ENCODE data around the gene AEN.

AEN gene

DNA sequence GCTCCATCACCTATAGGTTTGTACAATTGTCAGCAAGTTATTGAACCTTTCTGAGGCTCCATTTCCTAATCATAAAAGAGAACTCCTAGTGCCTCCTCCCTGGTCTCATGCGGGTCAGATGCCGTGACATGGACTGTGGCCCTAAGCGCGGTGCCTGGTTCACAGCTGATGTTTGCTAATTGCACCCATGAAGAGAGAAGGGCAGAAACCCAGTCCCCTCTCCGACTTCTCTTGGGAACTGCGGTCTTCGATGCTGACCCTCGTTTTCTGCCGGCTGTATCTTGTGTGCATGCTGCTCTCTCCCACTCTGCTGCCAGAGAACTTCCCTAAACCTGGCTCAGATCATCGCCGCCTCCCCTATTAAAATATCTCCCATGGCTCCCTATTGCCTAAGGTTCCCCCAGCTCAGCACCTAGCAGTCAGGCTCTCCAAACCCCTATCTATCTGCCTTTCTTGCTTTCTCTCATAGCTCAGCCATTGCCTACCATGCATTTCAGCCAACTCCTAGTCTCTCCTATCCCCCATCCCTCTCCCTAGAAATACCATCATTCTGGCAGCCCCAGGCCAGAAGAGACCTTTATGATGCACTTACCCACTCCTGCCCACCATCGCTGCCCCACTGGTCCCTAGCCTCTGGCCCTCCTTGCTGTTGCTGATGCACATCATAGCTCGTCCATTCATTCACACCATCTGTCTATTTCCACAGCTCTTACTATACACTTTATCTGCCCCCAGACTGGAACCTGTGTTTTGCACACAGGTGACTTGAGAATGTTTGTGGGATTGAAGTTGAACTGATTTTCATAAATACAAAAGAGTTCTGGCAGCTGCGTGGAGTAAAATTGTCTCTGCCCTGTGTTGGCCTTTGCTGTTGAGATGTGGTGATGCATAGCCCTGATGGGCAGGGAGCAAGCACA, 24.3 kb downstream of the AEN start:
- H3K27me3 Mint-ChIP-seq, result no peaks in the 10 kb centered on the region
- CTCF ChIA-PET, result interaction anchor here (0.7 to 2.2 kb wide), 2 partner anchors 21 to 233 kb away, joined by 3 to 7 read pairs; no protein-coding TSS in a partner anchor
- H3K9me3 Mint-ChIP-seq, result no peaks in the 10 kb centered on the region
- H3K4me3 Mint-ChIP-seq, result no peak overlapping the region
- H3K36me3 Mint-ChIP-seq, result peaks cover 56% of the 10 kb centered on the region
- DNase-seq, result peak; percentile 11
- no peak overlapping the region for H3K27ac Mint-ChIP-seq
- peaks cover 68% of the 10 kb centered on the region for H3K4me1 Mint-ChIP-seq

DNA sequence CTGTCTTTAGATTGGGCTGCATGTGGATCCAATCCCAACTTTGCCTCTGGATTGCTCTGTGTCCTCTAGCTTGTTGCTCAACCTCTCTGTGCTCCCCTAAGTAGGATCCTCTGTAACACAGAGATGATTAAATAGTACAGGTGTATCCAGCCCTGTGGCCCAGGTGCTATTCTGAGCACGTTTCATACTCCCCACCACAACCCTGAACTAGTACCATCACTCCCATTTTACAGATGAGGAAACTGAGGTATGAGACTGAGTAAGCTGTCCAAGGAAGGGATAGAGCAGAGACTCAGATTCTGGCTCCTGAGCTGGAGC, 24.9 kb downstream of the AEN start:
- Mint-ChIP-seq H3K4me3 (no peak overlapping the region), H3K9me3 (no peaks in the 10 kb centered on the region), H3K4me1 (peaks cover 70% of the 10 kb centered on the region), H3K36me3 (peaks cover 58% of the 10 kb centered on the region), H3K27me3 (no peaks in the 10 kb centered on the region), H3K27ac (no peak overlapping the region)
- CTCF ChIA-PET, result interaction anchor here (2.2 kb wide), 1 partner anchor 22 kb away, joined by 7 read pairs; no protein-coding TSS in a partner anchor
- no peak for DNase-seq

DNA sequence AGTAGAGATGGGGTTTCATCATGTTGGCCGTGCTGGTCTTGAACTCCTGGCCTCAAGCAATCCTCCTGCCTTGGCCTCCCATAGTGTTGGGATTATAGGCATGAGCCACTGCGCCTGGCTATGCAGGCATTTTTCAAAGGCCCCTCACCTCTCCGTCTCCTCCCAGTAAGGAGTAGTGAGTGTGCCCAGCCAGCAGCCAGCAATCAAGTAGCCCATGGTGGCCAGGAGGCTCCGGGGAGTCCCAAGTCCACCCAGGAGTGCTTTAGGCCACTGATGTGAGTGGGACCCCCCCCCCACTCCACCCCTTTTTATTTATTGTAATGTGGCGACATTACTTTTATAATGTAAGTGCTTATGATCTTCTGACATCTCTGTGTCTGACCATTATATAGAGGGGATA, 25.8 kb downstream of the AEN start:
- Mint-ChIP-seq H3K36me3 (peaks cover 66% of the 10 kb centered on the region), H3K4me3 (no peak overlapping the region), H3K27ac (peak overlapping the region; percentile 90), H3K27me3 (no peaks in the 10 kb centered on the region), H3K4me1 (peaks cover 76% of the 10 kb centered on the region), H3K9me3 (no peaks in the 10 kb centered on the region)
- CTCF ChIA-PET, result interaction anchor here (1.0 to 3.1 kb wide), 2 partner anchors 8 to 23 kb away, joined by 3 to 14 read pairs; partner anchors contain the start of gene ISG20
- peak; percentile 9 for DNase-seq

DNA sequence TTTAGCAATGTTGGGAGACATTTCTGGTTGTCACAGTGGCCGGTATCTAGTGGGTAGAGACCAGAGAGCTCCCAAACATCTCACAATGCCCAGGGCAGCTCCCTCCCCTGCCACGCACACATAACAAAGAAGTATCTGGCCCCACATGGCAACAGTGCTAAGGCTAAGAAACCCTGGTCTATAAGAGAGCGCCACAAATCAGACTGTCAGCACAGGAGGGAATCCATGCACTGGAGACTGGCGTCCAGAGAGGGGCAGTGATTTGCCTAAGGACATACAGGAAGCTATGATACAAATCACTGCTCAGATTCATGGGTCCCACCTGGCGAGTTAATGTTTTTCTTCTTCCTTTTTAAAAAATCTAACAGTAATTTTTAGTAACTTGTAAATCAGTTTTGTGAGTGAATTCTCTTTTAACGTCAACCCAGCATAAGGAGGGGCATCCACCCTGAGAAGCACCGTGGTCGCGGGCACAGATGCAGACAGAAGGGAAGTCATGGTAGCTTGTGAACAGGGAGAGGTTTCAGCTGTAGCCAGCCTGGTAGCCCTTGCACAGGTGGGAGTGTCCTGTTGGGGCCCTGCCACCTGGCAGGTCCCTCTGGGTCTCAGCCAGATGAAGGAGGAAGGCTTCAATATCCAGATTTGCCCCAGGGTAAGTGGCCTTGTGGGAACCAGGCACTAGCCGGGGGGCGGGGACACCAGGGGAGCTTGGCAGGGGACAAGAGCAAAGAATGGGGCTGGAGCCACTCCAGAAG, 26.4 kb downstream of the AEN start:
- no peak overlapping the region for H3K4me3 Mint-ChIP-seq
- peaks cover 72% of the 10 kb centered on the region for H3K4me1 Mint-ChIP-seq
- no peaks in the 10 kb centered on the region for H3K9me3 Mint-ChIP-seq
- peaks cover 61% of the 10 kb centered on the region for H3K36me3 Mint-ChIP-seq
- CTCF ChIA-PET, result interaction anchor here (1.0 to 3.1 kb wide), 2 partner anchors 8 to 24 kb away, joined by 3 to 14 read pairs; partner anchors contain the start of gene ISG20
- H3K27me3 Mint-ChIP-seq, result no peaks in the 10 kb centered on the region
- H3K27ac Mint-ChIP-seq, result peak overlapping the region; percentile 90
- peak; percentile 17 for DNase-seq

DNA sequence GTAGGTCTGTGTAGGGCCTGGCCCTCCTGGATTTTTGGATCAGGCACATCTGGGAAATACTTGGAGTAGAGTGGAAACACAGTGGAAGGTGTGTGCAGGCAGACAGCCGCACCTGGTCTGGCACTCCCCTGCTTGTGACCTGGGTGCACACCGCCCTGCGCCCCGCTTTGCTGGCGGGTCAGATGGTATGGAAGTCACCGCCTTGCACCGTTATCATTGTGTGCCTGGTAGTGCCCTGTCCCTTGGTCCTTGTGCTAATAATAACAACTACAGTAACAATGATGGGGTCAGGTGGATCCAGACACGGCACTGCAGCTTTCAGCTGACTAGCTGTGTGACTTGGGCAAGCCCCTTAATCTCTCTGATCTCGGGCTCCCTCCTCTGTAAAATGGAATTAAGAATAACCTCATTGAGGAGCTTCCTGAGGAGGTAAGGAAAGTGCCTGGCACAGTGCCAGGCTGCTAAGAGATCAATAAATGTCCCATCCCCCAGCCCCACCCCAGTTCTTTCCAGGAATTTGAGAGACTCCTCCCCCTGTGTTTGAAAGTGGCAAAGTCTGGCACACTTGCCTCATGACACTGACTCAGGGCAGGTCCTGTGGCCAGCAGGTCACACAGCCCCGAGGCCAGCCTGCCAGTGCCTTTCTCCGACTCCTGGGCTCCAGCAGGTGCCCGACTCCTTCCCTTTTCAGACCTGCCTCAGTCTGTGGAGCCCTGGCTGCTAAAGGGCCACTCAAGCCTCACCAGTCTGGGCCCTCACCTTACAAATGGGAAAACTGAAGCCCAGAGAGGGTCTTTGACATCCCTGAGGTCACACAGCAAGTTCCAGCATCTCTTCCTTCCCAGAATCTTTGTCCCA, 27.4 kb downstream of the AEN start:
- H3K36me3 Mint-ChIP-seq, result peaks cover 64% of the 10 kb centered on the region
- peak overlapping the region; percentile 11 for H3K4me3 Mint-ChIP-seq
- H3K9me3 Mint-ChIP-seq, result no peaks in the 10 kb centered on the region
- no peaks in the 10 kb centered on the region for H3K27me3 Mint-ChIP-seq
- CTCF ChIA-PET, result interaction anchor here (1.6 to 3.1 kb wide), 2 partner anchors 18 to 25 kb away, joined by 3 to 14 read pairs; no protein-coding TSS in a partner anchor
- DNase-seq, result peak; percentile 41
- peaks cover 77% of the 10 kb centered on the region for H3K4me1 Mint-ChIP-seq
- peak overlapping the region; percentile 90 for H3K27ac Mint-ChIP-seq

DNA sequence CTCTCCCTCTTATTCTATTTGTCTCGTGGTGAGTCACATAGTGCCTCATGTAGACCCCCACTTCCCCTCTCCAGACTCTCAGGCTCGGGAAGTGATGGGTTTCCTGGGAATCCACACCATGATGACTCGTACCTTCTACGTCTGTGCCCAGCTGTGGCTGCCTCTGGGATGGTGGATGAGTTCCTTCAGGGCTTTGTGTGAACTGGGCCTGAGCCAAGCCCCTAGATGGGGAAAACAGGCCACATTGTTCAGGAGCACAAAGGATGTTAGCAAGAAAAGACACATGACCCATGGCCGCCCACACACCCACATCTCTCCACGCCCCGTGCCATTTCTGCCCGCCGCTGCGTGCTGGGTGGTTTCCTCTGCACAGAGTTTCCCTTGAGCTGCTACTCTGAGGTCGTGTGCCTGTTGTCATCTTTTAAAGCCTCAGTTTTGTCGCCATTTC, 28.2 kb downstream of the AEN start:
- H3K4me1 Mint-ChIP-seq, result peaks cover 72% of the 10 kb centered on the region
- CTCF ChIA-PET, result interaction anchor here (1.1 to 3.1 kb wide), 3 partner anchors 18 to 254 kb away, joined by 3 to 14 read pairs (median 3); no protein-coding TSS in a partner anchor
- H3K27me3 Mint-ChIP-seq, result no peaks in the 10 kb centered on the region
- H3K4me3 Mint-ChIP-seq, result peak overlapping the region; percentile 35
- H3K36me3 Mint-ChIP-seq, result peaks cover 59% of the 10 kb centered on the region
- peak overlapping the region; percentile 90 for H3K27ac Mint-ChIP-seq
- H3K9me3 Mint-ChIP-seq, result no peaks in the 10 kb centered on the region
- peak; percentile 72 for DNase-seq

DNA sequence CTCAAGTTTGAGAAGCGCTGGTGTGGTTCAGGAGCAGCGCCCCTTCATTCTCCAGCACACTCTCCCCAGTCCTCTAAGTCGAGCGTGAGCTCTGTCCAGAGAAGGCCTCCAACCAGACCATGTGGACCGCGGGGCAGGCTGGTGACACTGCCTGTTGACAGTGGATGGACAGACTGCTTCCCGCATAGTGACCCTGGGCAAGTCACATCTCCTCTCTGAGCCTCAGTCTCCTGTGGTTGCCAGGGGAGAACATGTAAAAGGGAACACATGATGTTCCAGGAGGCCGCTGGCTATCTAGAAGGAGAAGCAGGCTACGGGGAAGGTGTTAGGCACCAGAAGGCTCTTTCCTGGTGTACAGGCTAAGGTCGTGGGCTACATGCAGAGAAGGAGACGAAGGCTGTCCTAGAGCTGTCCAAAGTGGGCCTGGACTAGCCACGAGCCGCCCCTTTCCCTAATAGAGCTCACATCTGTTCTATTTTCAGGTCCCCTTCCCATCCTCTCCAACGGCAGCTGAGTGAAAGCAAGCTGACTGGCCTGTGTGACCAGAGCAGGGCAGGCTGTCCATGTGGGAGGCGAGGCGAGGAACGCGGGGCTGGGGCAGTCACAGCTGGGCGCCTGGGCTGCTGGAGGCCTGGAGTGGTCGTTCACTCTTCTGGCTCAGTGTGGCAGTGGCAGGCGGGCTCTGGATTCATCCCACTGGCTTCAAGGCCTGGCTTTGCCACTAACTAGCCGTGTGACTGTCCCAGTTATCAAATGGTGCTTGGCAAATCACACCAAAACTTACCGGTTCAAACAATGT, 28.8 kb downstream of the AEN start:
- peaks cover 59% of the 10 kb centered on the region for H3K36me3 Mint-ChIP-seq
- H3K4me1 Mint-ChIP-seq, result peaks cover 74% of the 10 kb centered on the region
- peak overlapping the region; percentile 90 for H3K27ac Mint-ChIP-seq
- H3K27me3 Mint-ChIP-seq, result no peaks in the 10 kb centered on the region
- peak overlapping the region; percentile 35 for H3K4me3 Mint-ChIP-seq
- H3K9me3 Mint-ChIP-seq, result no peaks in the 10 kb centered on the region
- DNase-seq, result no peak
- CTCF ChIA-PET, result interaction anchor here (1.1 to 3.1 kb wide), 3 partner anchors 19 to 253 kb away, joined by 3 to 14 read pairs (median 3); no protein-coding TSS in a partner anchor

DNA sequence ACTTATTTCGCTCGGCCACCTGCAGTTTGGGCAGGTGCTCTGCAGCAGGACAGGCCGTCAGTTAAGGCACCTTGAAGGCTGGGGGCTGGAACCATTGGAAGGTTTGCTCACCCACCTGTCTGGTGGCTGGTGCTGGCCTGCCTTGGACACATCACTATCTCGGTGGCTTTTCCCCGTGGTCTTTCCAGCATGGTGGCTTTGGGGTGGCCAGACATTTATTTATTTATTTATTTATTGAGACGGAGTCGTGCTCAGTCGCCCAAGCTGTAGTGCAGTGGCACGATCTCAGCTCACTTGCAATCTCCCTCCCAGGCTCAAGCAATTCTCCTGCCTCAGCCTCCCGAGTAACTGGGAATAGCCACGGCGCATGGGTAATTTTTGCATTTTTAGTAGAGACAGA, 29.4 kb downstream of the AEN start:
- Mint-ChIP-seq H3K36me3 (peaks cover 59% of the 10 kb centered on the region), H3K4me1 (peaks cover 76% of the 10 kb centered on the region), H3K27me3 (no peaks in the 10 kb centered on the region), H3K4me3 (no peak overlapping the region), H3K9me3 (no peaks in the 10 kb centered on the region), H3K27ac (peak overlapping the region; percentile 90)
- CTCF ChIA-PET, result interaction anchor here (1.1 kb wide), 1 partner anchor 253 kb away, joined by 3 read pairs; no protein-coding TSS in a partner anchor
- DNase-seq, result no peak

DNA sequence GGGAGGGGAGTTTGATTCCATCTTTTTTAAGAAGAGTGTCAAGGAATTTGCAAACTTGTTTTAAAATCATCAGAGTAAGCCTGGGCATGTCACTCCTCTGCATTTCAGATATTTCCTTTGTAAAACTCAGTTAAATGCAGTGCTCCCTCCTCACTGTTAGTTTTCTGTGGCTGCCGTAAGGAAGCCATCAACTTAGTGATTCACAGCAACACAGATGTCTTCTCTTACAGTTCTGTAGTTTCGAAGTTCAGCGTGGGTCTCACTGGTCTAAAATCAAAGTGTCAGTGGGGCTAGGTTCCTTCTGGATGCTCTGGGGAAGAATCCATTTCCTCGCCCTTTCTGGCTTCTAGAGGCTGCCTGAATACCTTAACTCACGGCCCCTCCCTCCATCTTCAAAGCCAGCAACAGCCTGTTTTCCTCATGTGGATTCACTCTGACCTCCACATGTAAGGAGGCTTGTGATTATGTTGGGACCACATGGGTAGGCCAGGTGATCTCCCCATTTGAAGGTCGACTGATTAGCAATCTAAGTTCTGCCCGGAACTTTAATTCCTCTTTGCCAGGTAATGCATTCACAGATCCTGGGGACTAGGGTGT, 30.1 kb downstream of the AEN start:
- CTCF ChIA-PET, result no interaction called here
- H3K4me1 Mint-ChIP-seq, result peaks cover 76% of the 10 kb centered on the region
- no peak for DNase-seq
- peak overlapping the region; percentile 66 for H3K27ac Mint-ChIP-seq
- no peak overlapping the region for H3K4me3 Mint-ChIP-seq
- H3K9me3 Mint-ChIP-seq, result no peaks in the 10 kb centered on the region
- H3K27me3 Mint-ChIP-seq, result no peaks in the 10 kb centered on the region
- peaks cover 54% of the 10 kb centered on the region for H3K36me3 Mint-ChIP-seq

DNA sequence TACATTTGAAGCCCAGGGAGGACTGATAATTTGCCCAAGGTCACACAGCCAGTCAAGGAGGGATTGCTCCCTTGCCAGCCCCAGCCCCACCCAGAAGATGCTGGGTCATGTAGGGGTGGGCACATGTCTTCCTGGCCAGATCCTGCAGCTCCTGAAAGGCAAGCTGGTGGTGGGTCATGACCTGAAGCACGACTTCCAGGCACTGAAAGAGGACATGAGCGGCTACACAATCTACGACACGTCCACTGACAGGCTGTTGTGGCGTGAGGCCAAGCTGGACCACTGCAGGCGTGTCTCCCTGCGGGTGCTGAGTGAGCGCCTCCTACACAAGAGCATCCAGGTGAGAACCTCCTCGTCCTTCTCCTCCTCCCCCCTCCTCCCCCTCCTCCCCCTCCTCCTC, 30.8 kb downstream of the AEN start:
- no peaks in the 10 kb centered on the region for H3K27me3 Mint-ChIP-seq
- no peaks in the 10 kb centered on the region for H3K9me3 Mint-ChIP-seq
- no peak for DNase-seq
- CTCF ChIA-PET, result interaction anchor here (2.3 kb wide), 1 partner anchor 27 kb away, joined by 10 read pairs; no protein-coding TSS in a partner anchor
- H3K36me3 Mint-ChIP-seq, result peaks cover 52% of the 10 kb centered on the region
- peak overlapping the region; percentile 66 for H3K27ac Mint-ChIP-seq
- peaks cover 74% of the 10 kb centered on the region for H3K4me1 Mint-ChIP-seq
- no peak overlapping the region for H3K4me3 Mint-ChIP-seq

DNA sequence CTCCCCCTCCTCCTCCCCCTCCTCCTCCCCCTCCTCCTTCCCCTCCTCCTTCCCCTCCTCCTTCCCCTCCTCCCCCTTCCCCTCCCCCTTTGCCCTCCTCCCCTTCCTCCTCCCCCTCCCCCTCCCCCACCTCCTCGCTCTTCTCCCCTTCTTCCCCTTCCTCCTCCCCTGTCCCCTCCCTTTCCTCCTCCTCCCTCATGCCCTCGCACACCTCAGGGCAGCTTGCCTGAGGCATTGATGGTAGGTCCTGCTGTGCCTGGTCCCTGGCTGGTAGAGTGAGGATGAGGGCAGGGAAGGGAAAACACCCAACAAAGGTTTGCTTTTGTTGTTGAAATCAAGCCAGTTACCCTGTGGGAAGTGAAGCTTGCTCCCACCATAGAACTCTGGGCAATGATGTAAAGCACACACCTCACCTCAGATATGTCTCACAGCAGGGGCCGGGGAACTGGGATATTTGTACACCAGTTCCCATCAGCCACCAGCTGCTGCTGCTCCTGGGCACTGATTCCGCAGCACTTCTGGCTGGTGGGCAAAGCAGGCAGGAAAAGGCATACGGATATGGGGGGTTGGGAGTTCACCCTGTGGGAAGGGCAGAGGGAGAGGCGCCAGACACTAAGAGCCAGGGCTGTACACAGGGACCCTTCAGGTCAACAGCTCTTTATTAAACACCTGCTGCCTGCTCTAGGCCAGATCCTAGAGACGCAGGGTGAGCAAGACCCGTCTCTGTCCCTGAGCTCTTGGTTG, 31.5 kb downstream of the AEN start:
- CTCF ChIA-PET, result interaction anchor here (1.2 to 2.3 kb wide), 2 partner anchors 14 to 28 kb away, joined by 4 to 10 read pairs; partner anchors contain the start of gene ISG20
- no peak for DNase-seq
- Mint-ChIP-seq H3K36me3 (peaks cover 46% of the 10 kb centered on the region), H3K4me1 (peaks cover 73% of the 10 kb centered on the region), H3K4me3 (no peak overlapping the region), H3K9me3 (no peaks in the 10 kb centered on the region), H3K27me3 (no peaks in the 10 kb centered on the region), H3K27ac (peak overlapping the region; percentile 84)
